Ramos (cell line): Measurements from ENCODE around the gene NKD2.
"Not testable (repeated sequence)": the region's sequence is repeated elsewhere in the genome, so short reads cannot be mapped to it uniquely, and the experiment has no call there.

ENCODE experiments used
- in situ Hi-C: fragments of 300-500 bp; cut with MboI; formaldehyde crosslinking; loops from one replicate; pipeline ENCODE4 v1.14.3; 2022; ENCODE audit warnings: low sequenced_read_pairs; ENCODE audit not compliant: unreplicated experiment

Gene NKD2

GRCh38 chr5:1008451-1009358 is at the start of gene NKD2:
Gene NKD2 (plus strand): TSS chr5:1008802. CDS start chr5:1009058, 256 bp downstream.
- in situ Hi-C loops: no loop called here

GRCh38 chr5:959581-960531 is 48.7 kb upstream of the NKD2 start:
- in situ Hi-C loops: no loop called here

- in situ Hi-C loops: no loop called here
These were observed 48.1 kb upstream of the NKD2 start for GRCh38 chr5:960551-960950.

- in situ Hi-C loops: no loop called here
These were observed 47.4 kb upstream of the NKD2 start for GRCh38 chr5:961002-961710.

- in situ Hi-C loops: no loop called here
These were observed 46.8 kb upstream of the NKD2 start for GRCh38 chr5:961711-962240.

DNA sequence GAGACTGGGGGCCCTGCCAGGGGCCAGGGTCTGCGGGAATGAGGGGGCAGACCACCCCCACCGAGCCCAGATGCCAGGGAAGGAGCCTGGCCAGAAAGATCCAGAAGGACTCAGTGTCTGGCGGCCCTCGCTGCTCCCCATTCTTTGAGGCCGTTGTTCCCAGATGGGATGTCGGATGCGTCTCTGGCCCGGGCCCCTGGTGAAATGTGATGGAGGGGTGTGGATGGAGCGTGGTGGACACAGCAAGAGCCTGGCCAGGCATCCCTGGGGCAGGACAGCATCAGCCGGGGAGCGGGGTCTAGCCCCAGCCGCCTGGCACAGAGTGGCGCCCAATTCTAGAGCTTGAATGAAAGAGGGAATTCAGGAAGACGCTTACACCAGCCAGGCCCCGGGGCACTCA is 46.2 kb upstream of the NKD2 start:
- in situ Hi-C loops: no loop called here

GRCh38 chr5:962801-963200 is 45.8 kb upstream of the NKD2 start:
- in situ Hi-C loops: no loop called here

DNA sequence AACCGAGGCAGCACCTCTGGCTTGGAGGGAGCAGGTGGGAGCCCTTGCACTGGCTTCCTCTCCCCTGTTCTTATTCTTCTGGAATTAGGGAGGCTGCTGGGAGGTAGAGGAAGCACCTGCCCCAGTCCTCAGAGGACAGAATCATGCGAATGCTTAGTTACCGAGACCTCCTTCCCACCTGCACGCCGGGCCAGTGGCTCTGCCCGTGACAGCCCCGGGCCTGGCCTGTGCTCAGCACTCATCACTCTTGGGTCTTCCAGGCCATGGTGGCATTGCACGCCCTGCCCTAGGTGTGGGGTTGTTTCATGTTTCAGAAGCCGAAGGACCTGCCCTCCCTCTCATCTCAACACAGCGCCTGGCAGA is 45.3 kb upstream of the NKD2 start:
- in situ Hi-C loops: no loop called here

- in situ Hi-C loops: no loop called here
These were observed 44.7 kb upstream of the NKD2 start for GRCh38 chr5:963673-964531.

DNA sequence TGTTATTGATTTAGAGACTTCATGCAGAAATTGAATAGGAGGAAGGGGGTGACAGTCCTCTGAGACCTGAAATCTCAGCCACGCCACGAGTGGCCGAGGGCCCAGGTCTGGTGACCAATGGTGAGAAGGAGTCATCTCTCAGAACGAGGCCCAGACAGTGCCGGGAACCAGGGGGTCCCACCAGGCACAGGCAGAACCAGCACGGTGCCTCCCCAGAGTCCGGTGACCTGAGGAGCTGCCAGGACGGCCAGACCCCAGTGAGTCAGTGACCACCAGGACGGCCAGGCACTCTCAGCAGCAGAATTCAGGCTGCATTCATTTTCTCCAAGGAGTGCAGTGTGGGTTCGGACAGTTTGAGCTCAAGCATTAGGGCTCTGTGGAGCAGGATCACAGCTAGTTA is 43.8 kb upstream of the NKD2 start:
- in situ Hi-C loops: no loop called here

GRCh38 chr5:965604-966344 is 42.8 kb upstream of the NKD2 start:
- in situ Hi-C loops: no loop called here

- in situ Hi-C loops: no loop called here
These were observed 42.3 kb upstream of the NKD2 start for GRCh38 chr5:966345-966710.

DNA sequence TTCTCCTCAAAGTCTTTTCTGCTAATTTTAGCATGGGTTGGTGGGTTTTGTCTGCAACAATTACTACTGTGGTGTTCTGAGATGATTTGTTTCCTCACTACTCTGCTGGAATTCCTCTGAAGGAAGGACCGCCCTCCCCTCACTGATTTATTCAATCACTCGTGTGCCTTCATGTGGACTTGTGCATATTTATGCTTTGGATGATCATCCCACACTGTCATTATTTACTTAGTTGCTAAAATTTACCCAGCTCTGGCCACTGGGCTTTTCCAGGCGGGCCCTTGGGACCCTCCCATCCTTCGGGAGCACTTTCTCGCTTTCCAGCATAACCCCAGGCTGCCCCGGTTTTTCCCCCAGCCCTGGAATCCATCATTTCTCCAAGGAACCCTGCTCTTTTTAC is 41.7 kb upstream of the NKD2 start:
- in situ Hi-C loops: no loop called here

DNA sequence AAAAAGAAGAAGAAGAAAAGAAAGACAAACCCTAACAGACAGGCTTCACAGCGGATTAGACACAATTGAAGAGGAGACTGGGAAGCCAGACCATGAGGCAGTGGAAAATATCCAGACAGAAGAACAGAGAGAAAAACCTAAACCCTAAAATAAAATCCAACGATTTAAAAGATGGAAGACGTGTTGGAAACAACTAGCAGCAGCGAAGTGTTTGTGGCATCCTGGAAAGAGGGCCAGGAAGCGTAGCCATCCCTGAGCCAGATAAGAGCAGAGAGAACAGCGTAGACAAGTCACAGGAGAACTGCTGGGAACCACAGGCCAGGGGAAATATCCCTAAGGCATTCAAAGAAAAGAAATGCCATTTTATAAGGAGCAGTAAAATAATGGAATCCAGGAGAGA is 39.7 kb upstream of the NKD2 start:
- in situ Hi-C loops: no loop called here

DNA sequence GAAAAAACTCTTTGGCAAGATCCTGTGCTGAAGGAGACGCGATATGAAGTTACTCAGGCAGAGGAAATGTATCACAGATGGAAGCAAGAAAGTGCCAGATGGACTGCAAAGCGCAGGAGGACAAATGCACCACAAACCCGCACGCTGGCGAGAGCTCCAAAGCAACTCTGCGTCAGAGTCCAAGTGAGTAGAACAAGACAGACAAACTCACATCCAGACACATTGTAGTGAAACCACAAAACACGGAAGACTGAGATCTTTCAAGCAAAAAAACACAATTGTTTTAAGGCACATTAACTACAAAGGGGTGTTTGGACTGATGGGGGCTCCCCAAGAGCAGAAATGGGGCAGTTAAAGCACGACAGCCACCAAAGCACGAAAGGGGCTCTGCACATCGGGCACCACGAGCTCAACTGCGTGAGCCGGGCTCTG is 39.2 kb upstream of the NKD2 start:
- in situ Hi-C loops: no loop called here

GRCh38 chr5:972575-972974 is 36.0 kb upstream of the NKD2 start:
- in situ Hi-C loops: not testable (repeated sequence)

DNA sequence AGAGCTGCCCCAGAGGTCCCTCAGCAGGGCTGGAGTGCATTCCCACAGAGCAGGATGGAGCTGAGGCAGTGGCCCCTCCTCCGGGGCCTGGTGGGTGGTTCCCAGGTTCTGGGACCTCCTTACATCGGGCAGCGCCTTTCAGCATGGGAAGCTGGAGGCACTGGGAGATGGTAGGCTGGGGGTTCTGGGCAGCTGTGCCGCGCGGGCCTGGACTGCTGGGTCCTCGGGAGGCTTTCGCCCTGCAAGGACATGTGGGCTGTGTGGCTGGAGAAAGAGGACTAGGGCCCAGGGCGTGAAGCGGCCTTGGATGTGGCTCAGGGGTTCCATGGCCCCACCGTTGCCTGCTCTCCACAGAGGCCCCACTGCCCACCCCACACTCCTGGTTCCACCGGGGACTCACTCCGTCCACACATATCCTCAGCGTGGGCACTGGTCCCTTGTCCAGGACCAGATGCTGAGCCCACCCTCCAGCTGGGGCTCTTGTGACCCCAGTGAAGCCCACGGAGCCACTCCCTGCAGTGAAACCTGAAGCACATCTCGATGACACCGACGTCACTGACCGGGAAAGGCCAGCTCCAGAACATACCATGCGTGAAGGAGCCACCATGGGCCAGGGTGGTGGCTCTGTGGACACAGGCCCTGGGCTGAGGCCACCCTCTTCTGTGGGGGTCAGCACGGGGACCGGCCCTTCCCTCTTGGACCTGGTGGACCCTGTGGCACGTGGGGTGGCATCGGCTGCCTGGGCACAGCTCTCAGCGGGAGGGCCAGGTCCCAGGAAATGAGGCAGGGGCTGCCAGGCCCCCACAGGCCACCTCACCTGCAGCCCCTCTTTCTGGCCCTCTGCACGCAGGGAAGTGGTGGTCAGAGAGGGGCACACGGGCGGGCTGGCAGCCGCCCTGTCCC is 31.5 kb upstream of the NKD2 start:
- in situ Hi-C loops: no loop called here

GRCh38 chr5:978054-978453 is 30.5 kb upstream of the NKD2 start:
- in situ Hi-C loops: no loop called here
